ENCODE results near the gene MAD2L1BP. TPM values are rescaled to one million over a fixed set of nuclear protein-coding genes. Genes with fewer than 3 reads are reported as not detected.

Gene MAD2L1BP
- polyA plus RNA-seq, 1 donor (not counting 4 experiments of a cell fraction or from before 2014, with no cell fraction given): 34.2 TPM

GRCh38 chr6:43621836-43622180, 13.8 kb upstream of the MAD2L1BP start:
- H2AFZ ChIP-seq (ENCODE audit: control insufficient read depth, low read length): no peak overlapping the region
- H3K27ac ChIP-seq (ENCODE audit: control insufficient read depth, insufficient read depth, low read length): no peak overlapping the region
- no peaks in the 10 kb centered on the region for H3K27me3 ChIP-seq (ENCODE audit: control insufficient read depth, extremely low read depth, insufficient read depth, low read length)
- H3K4me3 ChIP-seq (ENCODE audit: control insufficient read depth in 2 of 3, extremely low read depth in 1 of 3, insufficient read depth in 2 of 3, low read depth in 1 of 3, low read length in 3 of 3): no peak overlapping the region
- H3K9me3 ChIP-seq (ENCODE audit: control insufficient read depth, low read depth, low read length): no peaks in the 10 kb centered on the region
- FAIRE-seq: no peak
- peaks cover under 1% of the 10 kb centered on the region for H3K4me1 ChIP-seq (ENCODE audit: control insufficient read depth, extremely low read depth, insufficient read depth, low read length)
- peaks cover 44 to 51% of the 10 kb centered on the region in 2 experiments for H3K36me3 ChIP-seq (ENCODE audit: control insufficient read depth in 2 of 2, extremely low read depth in 1 of 2, insufficient read depth in 2 of 2, low read length in 2 of 2)
- H3K79me2 ChIP-seq (ENCODE audit: control insufficient read depth, insufficient read depth, low read length): peaks cover 4% of the 10 kb centered on the region
- DNase-seq (ENCODE audit: low read depth, low spot score): no peak
- H3K9me1 ChIP-seq (ENCODE audit: control insufficient read depth, extremely low read depth, insufficient read depth, low read length): no peaks in the 10 kb centered on the region
- no peak overlapping the region for H3K4me2 ChIP-seq (ENCODE audit: control insufficient read depth, extremely low read depth, insufficient read depth, low read depth, low read length)
- H4K20me1 ChIP-seq (ENCODE audit: control insufficient read depth, extremely low read depth, insufficient read depth, low read length): peaks cover 2% of the 10 kb centered on the region
- no peak for TF ChIP-seq CTCF (optimal IDR thresholded peaks at IDR 0.05 in 1 of 3, IDR thresholded peaks at IDR 0.05 in 1 of 3, conservative IDR thresholded peaks at IDR 0.05 in 1 of 3; ENCODE audit: extremely low read depth in 1 of 3, insufficient read depth in 2 of 3, low read length in 3 of 3)
- no peak for TF ChIP-seq EZH2 (IDR thresholded peaks at IDR 0.05; ENCODE audit: low read length)
- dilution Hi-C loops (cut with MboI; ENCODE audit: extremely low pct_ligation_motif_present, low sequenced_read_pairs): no loop called here
- H3K9ac ChIP-seq (ENCODE audit: control insufficient read depth, extremely low read depth, insufficient read depth, low read length): no peak overlapping the region

- dilution Hi-C loops (cut with MboI; ENCODE audit: extremely low pct_ligation_motif_present, low sequenced_read_pairs): no loop called here
- Histone ChIP-seq H3K4me1 (ENCODE audit: control insufficient read depth, extremely low read depth, insufficient read depth, low read length) (peaks cover 8% of the 10 kb centered on the region), H3K36me3 (ENCODE audit: control insufficient read depth in 2 of 2, extremely low read depth in 1 of 2, insufficient read depth in 2 of 2, low read length in 2 of 2) (peaks cover 48 to 51% of the 10 kb centered on the region in 2 experiments), H3K9me3 (ENCODE audit: control insufficient read depth, low read depth, low read length) (no peaks in the 10 kb centered on the region), H4K20me1 (ENCODE audit: control insufficient read depth, extremely low read depth, insufficient read depth, low read length) (peaks cover 2% of the 10 kb centered on the region), H3K79me2 (ENCODE audit: control insufficient read depth, insufficient read depth, low read length) (peaks cover 10% of the 10 kb centered on the region), H3K4me3 (ENCODE audit: control insufficient read depth in 2 of 3, extremely low read depth in 1 of 3, insufficient read depth in 2 of 3, low read depth in 1 of 3, low read length in 3 of 3) (no peak overlapping the region), H3K9me1 (ENCODE audit: control insufficient read depth, extremely low read depth, insufficient read depth, low read length) (no peaks in the 10 kb centered on the region), H3K27ac (ENCODE audit: control insufficient read depth, insufficient read depth, low read length) (no peak overlapping the region), H2AFZ (ENCODE audit: control insufficient read depth, low read length) (no peak overlapping the region), H3K4me2 (ENCODE audit: control insufficient read depth, extremely low read depth, insufficient read depth, low read depth, low read length) (no peak overlapping the region), H3K27me3 (ENCODE audit: control insufficient read depth, extremely low read depth, insufficient read depth, low read length) (no peaks in the 10 kb centered on the region), H3K9ac (ENCODE audit: control insufficient read depth, extremely low read depth, insufficient read depth, low read length) (no peak overlapping the region)
- DNase-seq (ENCODE audit: low read depth, low spot score): no peak
- no peak for FAIRE-seq
- TF ChIP-seq CTCF (optimal IDR thresholded peaks at IDR 0.05 in 1 of 3, IDR thresholded peaks at IDR 0.05 in 1 of 3, conservative IDR thresholded peaks at IDR 0.05 in 1 of 3; ENCODE audit: extremely low read depth in 1 of 3, insufficient read depth in 2 of 3, low read length in 3 of 3) (no peak), EZH2 (IDR thresholded peaks at IDR 0.05; ENCODE audit: low read length) (no peak)
These were observed 13.1 kb upstream of the MAD2L1BP start for GRCh38 chr6:43622541-43622940.

Data from keratinocyte (primary cell).